ENCODE data around the gene DGCR6L. TPM values are rescaled to one million over a fixed set of nuclear protein-coding genes. Genes with fewer than 3 reads are reported as not detected.

The DGCR6L gene
- total RNA-seq = 52.5 and 54.6 TPM in 2 replicates

DNA sequence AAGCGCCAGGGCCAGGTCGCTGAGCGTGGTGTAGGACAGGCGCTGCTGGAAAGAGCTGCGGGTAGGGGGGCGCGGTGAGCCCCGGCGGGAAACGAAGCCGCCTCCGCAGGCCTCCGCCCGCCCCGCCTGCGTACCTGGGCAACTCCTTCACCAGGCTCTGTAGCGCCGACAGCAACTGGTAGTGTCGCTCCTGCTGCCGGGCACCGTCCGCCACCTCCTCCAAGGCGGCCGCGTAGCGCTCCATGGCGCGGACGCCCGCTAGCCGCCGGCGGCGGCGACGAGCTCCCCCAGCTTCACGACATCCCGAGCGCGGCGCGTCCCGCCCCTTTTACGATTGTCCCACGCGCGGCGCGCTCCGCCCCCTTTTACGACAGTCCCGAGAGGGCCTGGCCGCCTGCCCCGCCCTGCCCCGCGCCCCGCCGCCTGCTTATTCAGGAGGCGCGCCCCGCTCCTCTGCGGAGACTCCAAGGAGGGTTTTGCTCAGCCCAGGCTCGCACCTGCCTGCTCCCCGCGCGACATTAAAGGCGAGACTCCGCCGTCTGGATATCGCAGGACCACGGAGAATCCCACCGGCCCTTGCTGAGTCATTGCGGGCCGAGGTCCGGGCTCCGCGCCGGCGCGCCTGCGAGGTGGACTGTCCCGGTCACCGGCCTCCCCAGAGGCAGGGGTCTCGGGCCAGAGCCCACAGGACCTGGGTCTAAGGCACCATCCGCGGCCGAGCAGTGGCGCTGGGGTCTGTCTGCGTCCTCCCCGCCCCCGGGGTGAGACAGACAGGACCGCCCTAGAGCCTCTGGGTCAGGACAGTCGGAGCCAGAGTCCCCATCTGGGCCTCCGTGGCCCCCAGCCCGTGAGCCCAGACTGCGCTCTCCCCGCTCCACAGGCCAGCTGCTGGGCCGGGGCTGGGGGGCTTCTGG is at the start of gene DGCR6L:
Gene DGCR6L, minus strand, starts transcription at position 316 of the 914 bp plus-strand sequence. Its CDS starts 72 bp downstream, at position 244.

DNA sequence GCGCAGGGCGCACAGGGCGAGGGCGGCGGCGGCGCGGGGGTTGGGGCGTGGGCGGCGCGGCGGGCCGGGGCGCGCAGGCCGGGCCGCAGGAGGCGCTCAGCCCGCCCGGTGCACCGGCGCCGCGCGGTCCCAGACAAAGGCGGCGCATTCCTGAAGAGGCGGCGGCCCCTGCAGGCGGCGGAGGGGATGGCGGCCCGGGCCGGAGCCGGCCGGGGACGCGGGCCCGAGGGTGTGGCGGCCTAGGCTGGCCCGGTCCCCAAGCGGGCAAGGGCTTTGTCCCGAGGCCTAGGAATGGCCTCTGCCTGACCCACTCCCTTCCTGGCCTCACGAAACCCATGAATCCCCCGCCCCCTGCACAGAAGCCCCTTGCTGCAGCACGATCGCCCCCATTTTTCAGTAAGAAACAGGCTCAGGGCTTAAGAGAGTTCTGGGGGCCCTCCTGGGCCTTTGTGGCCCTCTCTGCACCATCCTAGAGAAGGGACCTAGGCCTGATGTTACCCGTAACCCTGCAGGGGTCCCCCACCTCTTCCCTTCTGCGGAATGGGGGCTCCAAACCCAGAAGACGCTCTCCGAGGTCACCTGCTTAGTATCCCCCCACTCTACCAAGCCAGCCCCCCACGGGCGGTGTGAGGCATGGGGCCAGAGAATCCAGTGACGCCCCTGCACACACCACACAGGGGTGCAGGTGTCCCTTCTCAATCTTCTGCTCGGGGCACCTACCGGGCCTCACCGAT is 51.4 kb downstream of the DGCR6L start, which contains the start of gene RTN4R:
Gene RTN4R, minus strand, starts transcription at position 40 of the 734 bp plus-strand sequence. CDS start 226 bp downstream, outside the sequence.

Other genes with a start within 250 kb of the DGCR6L start
- 26.5 and 32.9 TPM in 2 replicates for gene DGCR8, start 239.8 kb downstream of the DGCR6L start, total RNA-seq
- gene RANBP1, start 204.0 kb downstream of the DGCR6L start, total RNA-seq = 303 and 588 TPM in 2 replicates
- 45.2 and 45.3 TPM in 2 replicates for gene TRMT2A, start 202.8 kb downstream of the DGCR6L start, total RNA-seq
- 7.1 and 7.6 TPM in 2 replicates for gene ZDHHC8, start 188.3 kb downstream of the DGCR6L start, total RNA-seq
- gene CCDC188, start 169.0 kb downstream of the DGCR6L start, total RNA-seq = 1.5 and 2.3 TPM in 2 replicates
- 0.77 and 1.00 TPM in 2 replicates for gene RTN4R, start 51.7 kb downstream of the DGCR6L start, total RNA-seq
- 10.3 and 13.5 TPM in 2 replicates for gene ZNF74, start 74.1 kb upstream of the DGCR6L start, total RNA-seq
- gene SCARF2, start 117.8 kb upstream of the DGCR6L start, total RNA-seq = 18.2 and 36.9 TPM in 2 replicates
- gene KLHL22, start 175.7 kb upstream of the DGCR6L start, total RNA-seq = 40.9 and 45.9 TPM in 2 replicates
- 45.4 and 66.5 TPM in 2 replicates for gene MED15, start 187.6 kb upstream of the DGCR6L start, total RNA-seq